Osteoblast (primary cell): Measurements from ENCODE around the gene CARD11. TPM values are rescaled to one million over a fixed set of nuclear protein-coding genes. Genes with fewer than 3 reads are reported as not detected.

Source experiments
- DNase-seq: peaks from one replicate; pipeline ENCODE4 v3.0.0; 2011; ENCODE audit warnings: low spot score, mixed read lengths; ENCODE audit not compliant: insufficient read length; ENCODE audit errors: missing footprints
- H2AFZ ChIP-seq: 2 replicates; pipeline ENCODE4 v1.6.0; 2011; ENCODE audit warnings: mild to moderate bottlenecking, low read length
- H3K27ac ChIP-seq: 2 replicates; pipeline ENCODE4 v1.5.1; 2011; ENCODE audit warnings: mild to moderate bottlenecking, low read depth, low read length, moderate library complexity
- H3K27me3 ChIP-seq: 2 replicates; pipeline ENCODE4 v1.6.0; 2012; ENCODE audit warnings: mild to moderate bottlenecking, control low read depth, inconsistent platforms, low read length, moderate library complexity; ENCODE audit not compliant: insufficient read depth
- H3K36me3 ChIP-seq: 2 replicates; pipeline ENCODE4 v1.5.1; 2011; ENCODE audit warnings: mild to moderate bottlenecking, low read length, control low read depth, moderate library complexity; ENCODE audit not compliant: insufficient read depth
- H3K4me1 ChIP-seq: 2 replicates; pipeline ENCODE4 v1.5.1; 2011; ENCODE audit warnings: mild to moderate bottlenecking, low read length, control low read depth, moderate library complexity; ENCODE audit not compliant: insufficient read depth
- H3K4me2 ChIP-seq: 2 replicates; pipeline ENCODE4 v1.6.0; 2011; ENCODE audit warnings: mild to moderate bottlenecking, low read length; ENCODE audit not compliant: insufficient read depth
- H3K4me3 ChIP-seq: fragments of 200-600 bp; sonication (generic); 3 replicates; pipeline ENCODE4 v1.5.1; 2012; ENCODE audit warnings: mild to moderate bottlenecking, low read length, inconsistent platforms; ENCODE audit not compliant: insufficient read depth
- H3K79me2 ChIP-seq: 2 replicates; pipeline ENCODE4 v1.6.0; 2012; ENCODE audit warnings: mild to moderate bottlenecking, low read length, control low read depth, inconsistent platforms; ENCODE audit not compliant: insufficient read depth
- H3K9me3 ChIP-seq: 2 replicates; pipeline ENCODE4 v1.5.1; 2011; ENCODE audit warnings: low read depth, low read length, control low read depth
- H4K20me1 ChIP-seq: 2 replicates; pipeline ENCODE4 v1.6.0; 2012; ENCODE audit warnings: mild to moderate bottlenecking, low read length, control low read depth; ENCODE audit not compliant: insufficient read depth
- CTCF ChIP-seq: IDR thresholded peaks from 2 replicates; pipeline ENCODE4 v1.5.1; 2011; ENCODE audit warnings: mild to moderate bottlenecking, low read depth, low read length, moderate library complexity; ENCODE audit errors: extremely low read depth
- total RNA-seq: library from RNA; depleted of rRNA; stranded (reverse); fragments of >200 nt; gene quantifications from 2 replicates; pipeline ENCODE4 v1.2.3, GENCODE V29; 2012

Gene CARD11
- total RNA-seq, 1 donor: not detected

GRCh38 chr7:2930310-2931033 is 113.2 kb downstream of the CARD11 start:
- Histone ChIP-seq H3K9me3 (no peaks in the 10 kb centered on the region), H3K27ac (no peak overlapping the region), H3K4me3 (no peak overlapping the region), H4K20me1 (no peaks in the 10 kb centered on the region), H3K27me3 (no peaks in the 10 kb centered on the region), H3K79me2 (no peaks in the 10 kb centered on the region), H3K4me1 (no peaks in the 10 kb centered on the region), H3K4me2 (no peak overlapping the region), H3K36me3 (no peaks in the 10 kb centered on the region), H2AFZ (no peak overlapping the region)
- TF ChIP-seq CTCF: no peak
- no peak for DNase-seq

GRCh38 chr7:2929321-2930201 is 114.1 kb downstream of the CARD11 start:
- H3K9me3 ChIP-seq: no peaks in the 10 kb centered on the region
- H3K4me1 ChIP-seq: no peaks in the 10 kb centered on the region
- no peak overlapping the region for H3K4me2 ChIP-seq
- H3K27me3 ChIP-seq: no peaks in the 10 kb centered on the region
- TF ChIP-seq CTCF: no peak
- DNase-seq: peak; percentile 65
- H3K27ac ChIP-seq: no peak overlapping the region
- no peak overlapping the region for H3K4me3 ChIP-seq
- H3K79me2 ChIP-seq: no peaks in the 10 kb centered on the region
- no peaks in the 10 kb centered on the region for H3K36me3 ChIP-seq
- H2AFZ ChIP-seq: no peak overlapping the region
- H4K20me1 ChIP-seq: no peaks in the 10 kb centered on the region

- no peaks in the 10 kb centered on the region for H3K79me2 ChIP-seq
Measured at GRCh38 chr7:2928613-2929311, 114.9 kb downstream of the CARD11 start.

More at GRCh38 chr7:2928613-2929311, 114.9 kb downstream of the CARD11 start:
- H3K36me3 ChIP-seq: no peaks in the 10 kb centered on the region
- H3K4me2 ChIP-seq: no peak overlapping the region
- TF ChIP-seq CTCF: no peak
- H3K9me3 ChIP-seq: no peaks in the 10 kb centered on the region
- H3K4me1 ChIP-seq: no peaks in the 10 kb centered on the region
- no peaks in the 10 kb centered on the region for H4K20me1 ChIP-seq
- DNase-seq: peak; percentile 26
- H3K27ac ChIP-seq: no peak overlapping the region
- no peak overlapping the region for H3K4me3 ChIP-seq
- H2AFZ ChIP-seq: no peak overlapping the region
- H3K27me3 ChIP-seq: no peaks in the 10 kb centered on the region
